ENCODE results near the gene PRRT4.

The PRRT4 gene

DNA sequence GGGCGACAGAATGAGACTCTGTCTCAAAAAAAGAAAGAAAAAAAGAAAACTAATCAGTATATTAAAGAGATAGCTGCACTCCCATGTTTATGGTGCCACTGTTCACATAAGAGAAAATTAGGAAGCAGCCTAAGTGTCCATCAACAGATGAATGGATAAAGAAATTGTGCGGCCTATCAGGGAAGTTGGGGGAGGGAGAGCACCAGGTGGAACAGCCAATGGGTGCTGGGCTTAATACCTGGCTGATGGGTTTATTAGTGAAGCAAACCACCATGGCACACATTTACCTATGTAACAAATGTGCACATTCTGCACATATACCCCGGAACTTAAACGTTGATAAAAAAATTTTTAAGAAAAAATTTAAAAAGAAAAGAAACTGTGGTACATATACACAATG is 9.0 kb upstream of the PRRT4 start:
- no peak for FAIRE-seq

DNA sequence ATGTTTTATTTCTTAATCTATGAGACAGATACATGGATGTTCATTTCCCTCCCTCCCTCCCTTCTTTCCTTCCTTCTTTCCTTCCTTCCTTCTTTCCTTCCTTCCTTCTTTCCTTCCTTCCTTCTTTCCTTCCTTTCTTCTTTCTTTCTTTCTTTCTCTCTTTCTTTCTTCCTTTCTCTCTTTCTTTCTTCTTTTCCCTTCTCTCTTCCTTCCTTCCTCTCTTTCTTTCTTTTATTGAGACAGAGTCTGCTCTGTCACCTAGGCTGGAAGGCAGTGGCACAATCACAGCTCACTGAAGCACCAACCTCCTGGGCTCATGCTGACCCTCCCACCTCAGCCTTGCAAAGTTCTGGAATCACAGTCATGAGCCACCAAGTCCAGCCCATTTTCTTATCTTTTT is 5.5 kb upstream of the PRRT4 start:
- FAIRE-seq: no peak

DNA sequence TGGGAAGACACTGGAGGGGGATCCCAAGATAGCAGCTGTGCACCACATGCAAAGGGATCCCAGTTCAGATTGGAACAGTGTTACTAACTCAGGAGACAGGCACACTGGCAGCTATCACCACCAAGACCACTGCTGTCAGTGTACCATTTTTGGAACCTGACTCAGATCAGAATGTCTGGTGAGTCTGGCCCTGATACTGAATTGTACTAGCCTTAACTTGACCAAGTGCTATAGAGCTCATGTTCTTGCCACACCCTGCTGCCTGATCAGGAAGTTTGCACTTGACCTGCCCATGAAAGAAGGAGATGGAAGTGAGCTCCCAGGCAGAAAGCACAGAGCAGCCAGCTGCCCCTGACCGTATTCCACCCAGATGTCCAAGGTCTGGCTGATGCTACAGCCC is 4.8 kb upstream of the PRRT4 start:
- no peak for FAIRE-seq

GRCh38 chr7:128365432-128365831 is 3.9 kb upstream of the PRRT4 start:
- no peak for FAIRE-seq

GRCh38 chr7:128364166-128364870 is 2.8 kb upstream of the PRRT4 start:
- FAIRE-seq: no peak

- no peak for FAIRE-seq
Measured at GRCh38 chr7:128363261-128363721, 1.8 kb upstream of the PRRT4 start.

DNA sequence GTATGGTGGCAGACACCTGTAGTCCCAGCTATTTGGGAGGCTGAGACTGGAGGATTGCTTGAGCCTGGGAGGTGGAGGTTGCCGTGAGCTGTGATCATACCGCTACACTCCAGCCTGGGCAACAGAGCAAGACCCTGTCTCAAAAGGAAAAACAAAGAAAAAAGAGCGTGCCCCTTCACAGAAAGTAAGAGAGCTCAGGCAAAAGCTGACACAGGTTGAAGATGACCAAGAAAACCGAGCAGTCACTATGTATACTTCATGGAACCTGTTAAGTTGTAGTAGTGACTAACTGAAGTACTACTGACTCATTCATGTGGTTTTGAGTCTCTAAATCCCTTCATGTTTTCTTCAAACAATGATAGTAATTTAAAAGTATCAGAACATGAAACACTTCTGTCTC is 1.2 kb upstream of the PRRT4 start:
- no peak for FAIRE-seq

DNA sequence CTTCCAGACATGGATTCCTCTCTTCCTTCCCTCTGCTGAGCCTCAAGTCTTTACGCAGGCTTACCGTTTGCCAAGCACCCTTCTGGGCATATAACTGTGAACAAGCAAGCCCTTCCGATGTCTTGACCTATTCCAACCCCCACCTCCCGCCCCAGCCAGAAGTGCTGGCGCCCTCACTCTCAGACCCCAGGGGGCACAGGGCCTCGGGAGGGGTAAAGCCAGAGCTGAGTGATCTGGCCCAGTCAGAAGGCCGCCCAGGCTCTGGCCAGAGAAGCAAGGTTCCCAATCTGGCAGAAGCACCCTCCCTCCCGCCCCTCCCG is 1.2 kb downstream of the PRRT4 start:
- no peak for FAIRE-seq

- no peak for FAIRE-seq
Measured at GRCh38 chr7:128359939-128360338, 1.6 kb downstream of the PRRT4 start.

- no peak for FAIRE-seq
Measured at GRCh38 chr7:128359336-128359735, 2.2 kb downstream of the PRRT4 start.

GRCh38 chr7:128358233-128358632 is 3.3 kb downstream of the PRRT4 start:
- no peak for FAIRE-seq

DNA sequence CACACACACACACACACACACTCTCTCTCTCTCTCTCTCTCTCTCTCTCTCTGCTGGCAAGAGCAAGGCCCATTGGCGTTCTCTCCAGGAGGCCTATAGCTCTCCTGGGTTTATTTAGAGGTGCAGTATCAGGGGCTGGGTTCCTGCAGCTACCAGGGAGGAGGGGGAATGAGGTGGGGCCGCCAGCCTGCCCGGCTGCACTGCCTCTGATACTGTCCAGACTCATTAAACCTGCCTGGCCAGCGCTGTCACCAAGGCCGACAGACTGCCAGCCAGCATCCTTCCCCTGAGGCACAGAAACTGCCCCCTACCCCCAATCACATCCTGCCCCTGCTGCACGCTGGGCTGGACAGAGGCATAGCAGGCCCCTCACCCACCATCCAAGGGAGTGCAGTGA is 4.3 kb downstream of the PRRT4 start:
- no peak for FAIRE-seq

DNA sequence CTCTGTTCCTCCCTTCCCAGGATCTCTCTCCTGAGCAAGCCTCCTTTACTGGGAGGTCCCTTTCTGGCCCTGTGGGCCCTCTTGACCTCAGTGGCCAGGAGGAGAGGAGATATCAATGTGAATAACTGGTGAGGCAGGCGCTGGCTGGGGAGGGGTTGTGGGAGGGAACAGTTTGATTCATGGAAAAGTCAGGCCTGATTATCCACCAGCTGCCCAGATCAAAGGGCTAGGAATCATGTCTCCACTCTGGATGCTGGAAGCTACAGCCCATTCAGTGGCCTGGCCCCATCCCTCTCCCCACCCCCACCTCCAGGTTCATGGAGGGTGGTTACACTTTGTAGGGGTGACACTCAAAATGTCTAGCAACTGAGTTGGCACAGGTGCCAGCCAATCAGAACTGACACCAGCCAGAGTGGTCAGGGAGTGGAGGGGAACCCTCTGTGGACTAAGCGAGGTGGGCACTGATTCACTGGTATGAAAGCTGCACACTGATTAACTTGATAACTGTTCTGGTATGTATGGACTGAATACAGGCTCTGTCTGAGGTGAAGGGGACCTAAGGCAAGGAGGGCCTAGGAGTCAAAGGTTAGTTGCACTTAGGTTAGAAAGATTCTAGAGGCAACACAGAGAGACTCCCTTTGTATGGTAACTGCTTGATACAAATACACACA is 4.8 kb downstream of the PRRT4 start:
- no peak for FAIRE-seq

- no peak for FAIRE-seq
Measured at GRCh38 chr7:128353610-128354009, 7.9 kb downstream of the PRRT4 start.

DNA sequence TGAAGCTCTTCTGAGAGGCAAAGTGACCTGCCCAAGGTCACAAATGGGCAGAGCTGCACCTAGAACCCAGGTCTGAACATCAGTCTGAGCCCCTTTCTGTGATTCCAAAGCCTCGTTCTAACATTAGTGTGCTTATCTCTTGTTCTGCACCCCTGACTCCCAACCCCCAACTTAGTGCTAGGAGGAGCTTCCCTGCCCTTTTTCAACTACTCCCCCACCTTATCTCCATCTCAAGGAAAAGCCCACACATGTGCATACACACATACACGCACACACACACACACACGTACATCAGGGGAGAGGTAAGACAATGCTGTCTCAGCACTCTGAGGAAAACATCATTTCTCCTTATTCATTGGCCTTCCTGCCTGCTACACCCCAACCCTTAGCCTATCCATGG is 8.3 kb downstream of the PRRT4 start:
- no peak for FAIRE-seq

DNA sequence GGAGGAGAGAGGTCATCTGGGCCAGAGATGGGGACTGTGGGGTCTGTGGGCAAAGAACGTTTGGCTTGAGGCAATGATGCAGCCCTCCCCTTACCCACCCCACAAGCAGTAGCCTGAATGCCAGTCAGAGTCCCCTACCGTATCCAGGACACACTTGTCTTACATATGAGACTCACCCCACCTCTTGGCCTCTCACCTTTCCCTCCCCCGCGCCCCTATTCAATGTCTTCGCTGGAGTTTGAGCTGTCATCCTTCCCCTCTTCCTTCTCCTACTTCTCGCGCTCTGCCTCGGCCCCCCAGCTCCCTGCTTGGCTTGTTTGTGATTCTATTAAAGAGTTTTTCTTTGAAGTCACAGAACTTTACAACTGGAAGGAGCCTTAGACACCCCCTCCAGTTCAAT is 8.9 kb downstream of the PRRT4 start:
- FAIRE-seq: no peak

DNA sequence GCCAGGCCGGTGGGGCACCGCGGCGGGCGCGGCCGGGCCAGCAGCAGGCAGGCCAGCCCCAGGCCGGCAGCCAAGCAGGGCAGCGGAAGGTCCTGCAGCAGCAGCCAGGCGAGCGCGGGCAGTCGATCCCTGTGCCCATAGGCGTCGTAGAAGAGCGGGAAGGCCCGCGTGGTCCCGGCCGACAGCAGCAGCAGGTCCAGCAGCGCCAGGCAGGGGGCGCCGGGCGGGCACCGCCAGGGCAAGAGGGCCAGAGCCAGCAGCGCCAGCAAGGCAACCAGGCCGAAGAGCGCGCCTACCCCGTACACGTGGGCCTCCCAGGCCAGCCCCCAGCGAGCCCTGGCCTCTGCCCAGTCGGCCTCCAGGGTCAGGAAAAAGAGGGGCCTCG is 9.3 kb downstream of the PRRT4 start:
- FAIRE-seq: no peak

GRCh38 chr7:128351296-128352152 is 10.0 kb downstream of the PRRT4 start:
- no peak for FAIRE-seq

- no peak for FAIRE-seq
Measured at GRCh38 chr7:128350708-128351295, 10.7 kb downstream of the PRRT4 start.

DNA sequence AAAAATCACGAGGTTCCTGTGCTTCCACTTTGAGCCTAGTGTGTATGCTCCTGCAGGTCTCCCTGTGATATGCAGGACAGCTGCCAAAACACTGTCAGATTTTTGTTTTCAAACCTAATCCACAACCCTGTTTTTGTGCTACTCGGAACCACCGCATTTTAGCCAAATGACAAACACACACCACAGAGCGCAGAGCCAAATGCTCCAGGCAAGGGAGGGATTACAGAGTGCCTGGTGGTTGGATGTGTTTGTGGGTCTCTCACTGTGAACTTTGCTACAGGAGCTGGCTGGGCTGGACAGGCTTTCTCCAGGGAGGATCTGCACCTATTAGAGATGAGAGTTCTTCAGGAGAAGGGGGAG is 12.0 kb downstream of the PRRT4 start:
- FAIRE-seq: no peak

GRCh38 chr7:128347647-128348097 is 13.8 kb downstream of the PRRT4 start:
- FAIRE-seq: no peak

GRCh38 chr7:128344431-128344774 is 17.1 kb downstream of the PRRT4 start:
- FAIRE-seq: no peak

DNA sequence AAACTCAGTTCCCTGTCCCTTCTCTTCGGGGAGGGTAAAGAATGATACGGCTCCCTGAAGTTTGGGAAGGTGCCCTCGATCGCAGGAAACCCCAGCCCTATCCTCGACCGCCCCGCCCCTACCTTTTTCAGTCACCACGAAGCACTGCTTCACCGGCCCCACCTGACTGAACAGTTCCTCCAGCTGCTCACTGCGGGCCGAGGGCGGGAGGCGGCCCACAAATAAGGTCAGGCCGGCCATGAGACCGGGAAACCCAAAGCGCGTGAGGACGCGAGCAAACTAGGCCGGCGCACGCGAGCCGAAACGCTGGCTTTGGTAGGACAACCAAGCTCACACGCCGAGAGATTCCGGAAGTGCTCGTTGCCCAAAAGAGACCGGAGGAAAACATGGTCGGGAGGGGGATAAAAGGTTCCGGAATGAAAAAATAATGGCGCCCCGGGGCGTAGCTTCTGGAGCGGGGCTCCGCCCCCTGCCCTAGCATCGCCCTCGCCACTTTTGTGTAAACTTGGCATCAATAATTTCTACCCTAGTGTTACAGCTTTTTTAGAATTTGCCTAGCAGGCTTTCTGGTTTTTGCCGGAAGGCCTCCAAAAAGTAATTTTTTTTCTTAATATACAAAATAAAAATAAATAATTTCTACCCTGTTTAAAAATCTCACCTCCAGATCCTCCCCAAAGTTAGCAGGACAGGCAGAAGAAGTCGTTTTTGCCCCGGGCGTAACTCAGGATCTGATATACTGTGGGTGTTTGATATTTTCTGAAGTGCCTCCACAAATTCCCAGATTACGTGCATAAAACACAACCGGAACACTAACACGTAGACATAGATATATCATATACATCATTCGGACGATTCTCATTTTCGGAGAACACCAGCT is 17.7 kb downstream of the PRRT4 start, which contains the start of gene RBM28:
TSS of gene RBM28 (minus strand) at position 355 of the 877 bp plus-strand sequence. CDS start at position 240, 115 bp downstream.
- FAIRE-seq: no peak

Data from TTC549 (cell line).